ENCODE measurements around the gene TRIM38.

- TF ChIP-seq CSRNP3 (CRISPR knock-in tag; IDR thresholded peaks at IDR 0.05) (no peak), ARNTL (CRISPR knock-in tag; IDR thresholded peaks at IDR 0.05; ENCODE audit: borderline replicate concordance, low read depth) (no peak), OSR1 (CRISPR knock-in tag; IDR thresholded peaks at IDR 0.05) (no peak), CSDC2 (CRISPR knock-in tag; IDR thresholded peaks at IDR 0.05) (no peak), ZNF8 (CRISPR knock-in tag; IDR thresholded peaks at IDR 0.05) (no peak), ZFP3 (CRISPR knock-in tag; IDR thresholded peaks at IDR 0.05) (no peak), PATZ1 (CRISPR knock-in tag; IDR thresholded peaks at IDR 0.05; ENCODE audit: borderline replicate concordance) (no peak), TSHZ2 (CRISPR knock-in tag; IDR thresholded peaks at IDR 0.05) (no peak)
Observed at GRCh38 chr6:26009817-26010216, 47.2 kb downstream of the TRIM38 start.

Measured in SK-N-SH treated with all-trans-retinoic acid at 6 μM for 48 hours (cell line).